ENCODE data around the gene CXCL16.

Gene CXCL16, protein sequence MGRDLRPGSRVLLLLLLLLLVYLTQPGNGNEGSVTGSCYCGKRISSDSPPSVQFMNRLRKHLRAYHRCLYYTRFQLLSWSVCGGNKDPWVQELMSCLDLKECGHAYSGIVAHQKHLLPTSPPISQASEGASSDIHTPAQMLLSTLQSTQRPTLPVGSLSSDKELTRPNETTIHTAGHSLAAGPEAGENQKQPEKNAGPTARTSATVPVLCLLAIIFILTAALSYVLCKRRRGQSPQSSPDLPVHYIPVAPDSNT

DNA sequence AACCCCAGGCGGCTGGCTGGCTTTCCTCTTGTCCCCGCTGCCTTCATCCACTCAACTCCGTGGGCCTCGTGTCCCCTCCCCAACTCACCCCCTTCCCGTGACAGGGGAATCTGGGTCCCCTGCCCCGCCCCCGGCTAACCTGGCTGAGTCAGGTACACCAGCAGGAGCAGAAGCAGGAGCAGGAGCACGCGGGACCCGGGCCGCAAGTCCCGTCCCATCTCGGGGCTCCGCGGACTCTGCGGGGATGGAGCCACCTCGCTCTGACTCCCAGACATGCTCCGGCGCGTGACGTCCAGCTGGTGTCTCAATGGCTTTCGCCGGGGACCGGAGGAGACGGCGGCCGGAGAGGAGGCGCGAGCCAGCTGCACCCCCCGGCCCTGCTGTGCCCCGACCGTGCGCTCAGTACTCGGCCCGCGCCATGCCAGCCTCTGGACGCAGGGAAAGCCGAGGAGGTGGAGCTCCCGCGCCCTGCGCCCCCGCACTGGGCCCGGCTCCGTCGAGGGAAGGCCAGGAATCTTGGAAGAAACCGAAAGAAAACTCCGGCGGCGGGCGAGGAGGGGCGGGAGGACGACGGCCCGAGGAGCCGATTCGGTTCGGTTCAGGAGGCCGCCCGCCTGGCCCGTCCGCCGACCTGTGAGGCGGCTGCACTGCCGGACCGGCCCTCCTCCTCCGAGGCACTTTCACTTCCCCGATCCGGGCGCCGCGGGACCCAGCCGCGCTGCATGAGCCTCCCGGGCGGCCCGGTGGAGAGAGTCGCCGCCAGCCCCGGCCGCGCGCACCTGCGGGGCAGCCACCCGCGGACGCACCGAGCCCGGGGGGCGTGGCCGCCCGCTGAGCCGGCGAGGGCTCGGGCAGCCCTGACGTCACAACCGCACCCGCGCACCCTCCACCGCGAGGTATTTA, at the start of gene CXCL16, which contains the start of gene ZMYND15:
Gene CXCL16, minus strand, starts transcription at position 807 of the 903 bp plus-strand sequence. Its CDS starts 589 bp downstream, at position 218.
Gene ZMYND15, plus strand, starts transcription at position 712 of the 903 bp plus-strand sequence. CDS start 716 bp downstream, outside the sequence.
- no peak for DNase-seq

DNA sequence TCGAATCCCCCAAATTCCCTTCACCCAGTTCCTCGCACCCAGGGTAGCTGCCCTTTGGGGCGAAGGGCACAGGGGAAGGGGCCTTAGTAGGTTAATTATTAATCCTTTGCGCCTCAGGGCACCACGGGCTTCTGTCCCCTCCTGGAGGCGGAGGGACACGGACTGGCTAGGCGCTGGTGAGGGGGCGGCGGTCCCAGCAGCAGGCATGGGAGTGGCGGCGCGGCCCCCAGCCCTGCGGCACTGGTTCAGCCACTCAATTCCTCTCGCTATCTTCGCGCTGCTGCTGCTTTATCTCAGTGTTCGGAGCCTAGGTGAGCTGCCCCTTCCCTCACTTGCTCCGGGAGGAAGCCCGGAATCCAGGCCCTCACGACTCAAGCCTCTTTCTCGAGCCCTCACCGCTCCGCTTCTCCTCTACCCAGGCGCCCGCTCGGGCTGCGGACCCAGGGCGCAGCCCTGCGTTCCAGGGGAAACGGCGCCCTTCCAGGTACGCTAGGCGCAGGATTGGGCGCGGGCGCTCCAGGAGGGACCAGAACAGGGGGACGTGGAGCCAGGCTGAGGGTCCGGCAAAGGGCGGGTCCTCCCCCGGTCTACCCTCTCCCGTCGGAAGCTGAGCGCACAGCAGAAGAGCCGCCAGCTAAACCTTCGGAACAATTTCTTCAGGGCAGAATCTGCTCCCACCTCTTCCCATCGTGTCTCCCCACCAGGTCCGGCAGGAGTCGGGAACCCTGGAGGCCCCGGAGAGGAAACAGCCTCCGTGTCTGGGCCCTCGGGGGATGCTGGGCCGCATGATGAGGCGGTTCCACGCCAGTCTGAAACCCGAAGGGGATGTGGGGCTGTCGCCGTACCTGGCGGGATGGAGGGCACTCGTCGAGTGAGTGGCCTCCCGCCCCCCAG, 49.3 kb upstream of the CXCL16 start, which contains the start of gene GLTPD2:
Gene GLTPD2, plus strand, starts transcription at position 158 of the 894 bp plus-strand sequence. Its CDS starts 48 bp downstream, at position 206.
- no peak for DNase-seq

DNA sequence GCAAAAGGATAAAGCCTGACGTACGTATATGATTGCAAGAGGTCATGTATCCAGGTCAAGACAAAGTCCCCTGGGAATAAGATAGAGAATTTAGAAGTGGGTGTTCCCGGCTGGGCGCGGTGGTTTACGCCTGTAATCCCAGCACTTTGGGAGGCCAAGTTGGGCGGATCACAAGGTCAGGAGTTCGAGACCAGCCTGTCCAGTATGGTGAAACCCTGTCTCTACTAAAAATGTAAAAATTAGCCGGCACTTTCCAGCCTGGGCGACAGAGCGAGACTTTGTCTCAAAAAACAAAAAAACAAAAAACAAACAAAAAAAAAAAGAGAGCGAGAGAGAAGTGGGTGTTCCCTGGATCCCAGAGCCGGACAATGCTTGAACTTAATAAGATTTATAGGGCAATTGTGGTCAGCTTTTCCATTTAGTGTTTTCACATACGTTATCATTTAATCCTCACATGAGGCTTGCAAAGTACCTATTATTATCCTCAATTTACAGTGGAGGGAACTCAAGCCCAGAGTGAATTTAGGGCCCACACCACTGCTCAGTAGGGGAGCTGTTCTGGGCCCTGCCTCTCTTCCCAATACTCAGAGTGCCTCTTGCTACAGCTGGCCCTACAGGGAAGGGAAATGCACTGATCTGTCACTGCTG, 48.6 kb upstream of the CXCL16 start:
- no peak for DNase-seq

DNA sequence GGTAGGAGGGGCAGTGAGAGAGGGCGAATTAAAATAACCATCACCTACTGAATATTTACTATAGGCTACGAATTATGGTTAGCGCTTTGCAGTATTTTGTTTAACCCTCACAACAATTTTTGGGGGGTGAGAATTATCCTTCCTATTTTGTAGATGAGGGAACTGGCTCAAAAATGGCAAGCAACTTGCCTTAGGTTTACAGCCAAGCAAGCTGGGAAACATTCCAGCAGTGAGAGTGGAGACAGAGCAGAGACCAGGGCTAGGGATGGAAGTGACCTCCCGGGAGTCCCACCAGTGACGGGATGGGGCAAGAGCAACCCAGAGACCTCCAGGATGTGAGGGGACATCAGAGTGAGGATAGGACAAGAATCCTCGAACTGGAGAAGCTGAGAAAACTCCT, 46.8 kb upstream of the CXCL16 start:
- DNase-seq: no peak

DNA sequence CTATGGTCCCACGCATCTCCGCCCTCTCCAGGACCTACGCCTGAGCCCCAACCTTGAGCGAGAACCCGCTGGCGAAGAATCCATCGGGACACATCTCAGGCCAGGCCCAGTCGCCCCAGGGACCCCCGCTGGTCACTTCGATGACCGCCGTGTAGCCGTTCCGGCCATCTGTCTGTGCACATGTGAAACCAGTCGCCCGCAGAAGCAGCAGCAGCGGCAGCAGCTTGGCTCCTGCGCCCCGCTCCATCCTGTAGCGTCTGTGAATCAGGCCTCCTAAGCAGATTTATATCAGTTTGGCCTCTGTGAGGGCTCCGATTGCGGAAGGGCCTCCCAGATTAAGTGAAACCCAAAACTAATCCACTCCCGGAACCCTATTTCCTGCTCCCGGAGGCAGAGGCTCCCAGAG, 46.4 kb upstream of the CXCL16 start, which contains the start of gene VMO1:
Gene VMO1, minus strand, starts transcription at position 259 of the 406 bp plus-strand sequence. Its CDS starts 12 bp downstream, at position 247.
- DNase-seq: no peak

DNA sequence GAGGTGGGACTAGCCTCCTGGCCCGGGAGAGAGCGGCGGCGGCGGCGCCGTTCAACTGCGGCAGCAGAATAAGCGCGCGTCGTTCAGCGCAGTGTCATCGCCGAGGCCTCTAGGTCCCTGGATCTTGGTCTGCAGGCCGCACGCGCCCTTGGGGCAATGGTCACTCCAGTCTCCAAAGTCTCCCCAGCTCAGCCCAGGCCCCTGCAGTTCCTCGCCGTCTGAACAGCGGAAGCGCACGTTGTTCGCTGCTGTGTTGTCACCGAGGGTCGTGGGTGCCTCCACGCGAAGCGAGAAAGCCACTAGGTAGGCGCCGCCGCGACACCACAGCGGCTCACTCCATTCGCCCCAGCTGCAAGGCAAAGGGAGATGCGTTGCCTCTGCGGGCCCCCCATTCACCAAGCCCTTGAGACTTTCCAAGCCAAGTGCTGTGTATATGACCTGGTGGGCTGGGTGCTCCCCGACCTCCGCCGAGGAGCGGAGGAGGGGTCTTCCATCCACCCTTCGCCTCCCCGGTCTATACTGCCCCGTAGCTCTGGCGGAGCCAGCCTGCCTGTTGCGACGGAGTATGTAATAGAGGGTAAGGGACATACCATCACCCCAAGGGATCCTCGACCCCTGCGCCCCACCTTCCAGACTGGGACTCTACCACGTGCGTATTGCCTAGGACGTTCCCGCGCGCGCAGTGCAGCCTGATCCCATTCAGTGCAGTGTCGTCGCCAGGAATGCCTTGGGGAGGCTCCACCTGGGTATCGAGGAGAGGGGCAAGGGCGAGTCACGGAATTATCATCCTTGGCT, 45.8 kb upstream of the CXCL16 start:
- no peak for DNase-seq

DNA sequence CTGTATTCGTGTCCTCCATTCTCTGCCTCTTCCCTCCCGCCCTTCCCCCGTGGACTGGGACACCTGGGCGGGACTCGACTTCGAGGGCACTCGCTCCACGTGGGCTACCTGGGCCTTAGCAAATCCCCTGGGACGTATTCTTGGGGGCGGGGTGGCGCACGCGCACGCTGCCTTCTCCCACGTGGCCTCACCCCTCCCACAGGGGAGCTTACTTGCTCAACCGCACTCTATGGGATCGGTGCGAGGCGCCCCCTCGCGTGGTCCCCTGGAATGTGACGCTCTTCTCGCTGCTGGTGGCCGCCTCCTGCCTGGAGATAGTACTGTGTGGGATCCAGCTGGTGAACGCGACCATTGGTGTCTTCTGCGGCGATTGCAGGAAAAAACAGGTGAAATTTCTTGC, 42.9 kb upstream of the CXCL16 start:
- no peak for DNase-seq

DNA sequence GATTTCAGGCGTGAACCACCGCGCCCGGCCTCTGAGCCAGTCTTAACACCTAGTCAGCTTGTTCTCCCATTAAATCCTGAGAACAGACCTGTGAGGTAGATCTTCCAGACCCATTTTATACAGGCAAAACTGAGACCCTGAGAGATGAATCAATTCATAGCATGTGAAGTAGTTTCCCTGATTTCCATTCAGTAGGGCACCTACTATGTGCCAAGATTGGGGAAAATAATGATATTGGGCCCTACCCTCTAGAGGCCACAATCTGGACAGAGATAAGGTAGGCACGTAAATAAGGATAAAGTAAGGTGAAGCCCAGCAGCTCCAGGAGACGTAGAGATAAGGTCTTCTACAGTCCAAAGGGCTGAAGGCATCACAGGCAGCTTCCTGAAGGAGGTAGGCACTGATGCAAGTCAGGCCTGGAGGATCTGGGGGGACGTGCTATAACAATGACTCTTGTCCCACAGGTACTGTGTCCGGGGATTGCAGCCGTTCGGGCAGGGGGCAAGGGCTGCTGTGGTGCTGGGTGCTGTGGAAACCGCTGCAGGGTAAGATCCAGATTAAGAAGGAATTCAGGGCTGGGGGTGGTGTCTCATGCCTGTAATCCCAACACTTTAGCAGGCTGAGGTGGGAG, 40.7 kb upstream of the CXCL16 start:
- DNase-seq: no peak

DNA sequence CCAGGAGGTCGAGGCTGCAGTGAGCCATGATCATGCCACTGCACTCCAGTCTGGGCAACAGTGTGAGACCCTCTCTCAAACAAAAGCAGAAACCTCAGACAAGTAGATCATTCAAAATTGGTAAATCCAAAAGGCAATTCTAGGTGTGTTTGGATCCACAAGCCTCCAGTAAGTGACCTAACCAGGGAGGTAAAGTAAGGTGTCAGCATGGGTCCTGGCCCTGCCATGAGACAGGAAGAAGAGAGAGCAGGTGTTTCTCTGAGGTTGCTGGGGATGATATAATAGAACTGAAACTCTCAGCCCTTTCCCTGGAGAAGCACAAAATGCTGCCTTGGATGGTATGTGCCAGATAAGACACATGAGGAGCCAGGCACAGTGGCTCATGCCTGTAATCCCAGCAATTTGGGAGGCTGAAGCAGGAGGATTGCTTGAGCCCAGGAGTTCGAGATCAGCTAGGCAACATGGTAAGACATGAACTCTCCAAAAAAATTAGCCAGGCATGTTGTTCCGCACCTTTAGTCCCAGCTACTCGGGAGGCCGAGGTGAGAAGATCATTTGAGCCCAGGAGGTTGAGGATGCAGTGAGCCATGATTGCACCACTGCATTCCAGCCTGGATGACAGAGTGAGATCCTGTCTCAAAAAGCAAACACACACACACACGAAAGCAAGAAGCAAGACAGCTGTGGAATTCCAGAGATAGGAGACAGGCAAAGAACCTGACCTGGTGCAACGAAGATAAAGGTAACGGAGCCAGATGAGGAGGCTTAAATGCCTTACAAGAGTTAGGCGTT, 38.4 kb upstream of the CXCL16 start:
- DNase-seq: no peak

DNA sequence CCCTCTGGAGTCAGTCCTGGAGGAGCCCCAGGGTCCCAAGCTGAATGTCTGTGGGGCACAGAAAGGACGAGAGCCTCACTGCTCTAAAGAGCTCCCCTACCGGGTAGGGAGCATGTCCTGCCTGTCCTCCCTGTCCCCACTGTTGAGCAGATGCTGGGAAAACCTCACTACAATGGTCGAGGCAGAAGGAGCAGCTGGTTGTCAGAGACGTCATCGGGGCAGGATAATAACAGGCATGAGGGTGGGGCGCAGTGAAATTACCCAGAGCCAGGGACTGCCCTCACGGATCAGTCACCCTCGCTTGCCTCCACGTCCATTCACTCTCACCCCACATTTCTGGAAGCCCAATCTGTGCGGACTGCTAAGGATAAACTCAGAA, 32.5 kb upstream of the CXCL16 start:
- no peak for DNase-seq

DNA sequence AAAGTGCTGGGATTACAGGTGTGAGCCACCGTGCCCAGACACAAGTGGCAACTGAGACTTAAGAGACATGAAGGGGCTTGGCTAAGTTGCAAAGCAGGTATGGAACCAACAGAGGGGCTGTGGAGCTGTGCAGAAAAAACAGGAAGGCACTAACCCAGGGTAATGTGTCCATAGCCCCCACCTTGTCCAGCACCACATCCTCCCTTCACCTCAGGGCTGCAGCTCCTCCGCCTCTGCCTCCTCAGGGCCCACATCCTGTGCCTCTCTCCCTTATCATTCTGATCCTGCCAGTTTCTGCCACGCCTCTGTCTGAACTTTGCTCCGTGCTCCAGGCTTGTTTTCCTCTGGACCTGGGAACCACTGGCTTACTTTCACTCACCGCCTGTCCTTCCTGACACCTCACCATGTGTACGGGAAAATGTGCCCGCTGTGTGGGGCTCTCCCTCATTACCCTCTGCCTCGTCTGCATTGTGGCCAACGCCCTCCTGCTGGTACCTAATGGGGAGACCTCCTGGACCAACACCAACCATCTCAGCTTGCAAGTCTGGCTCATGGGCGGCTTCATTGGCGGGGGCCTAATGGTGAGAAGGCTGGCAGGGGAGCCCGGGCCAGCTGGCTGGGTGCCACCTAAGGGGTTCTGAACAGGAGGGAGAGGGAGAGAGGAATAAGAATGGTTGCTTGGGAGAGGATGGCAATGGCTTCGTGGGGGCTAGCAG, 31.9 kb upstream of the CXCL16 start, which contains the start of gene TM4SF5:
Gene TM4SF5, plus strand, starts transcription at position 368 of the 716 bp plus-strand sequence. Its CDS starts 37 bp downstream, at position 405.
- no peak for DNase-seq

DNA sequence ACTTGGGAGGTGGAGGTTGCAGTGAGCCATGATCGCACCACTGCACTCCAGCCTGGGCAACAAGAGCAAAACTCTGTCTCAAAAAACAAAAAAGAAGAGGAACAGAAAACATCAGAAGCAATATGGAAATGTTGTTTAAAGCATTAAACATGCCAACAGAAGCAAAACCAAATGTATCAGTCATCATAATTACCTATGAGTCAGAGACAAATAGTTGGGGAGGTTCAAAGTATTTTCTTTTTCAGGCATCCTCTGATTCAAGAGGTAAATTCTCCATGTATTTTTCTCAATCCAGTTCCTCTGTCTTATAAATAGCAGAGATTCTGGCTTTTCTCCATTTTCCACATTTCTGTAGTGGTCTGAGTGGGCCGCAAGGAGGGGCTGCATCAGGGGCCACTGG, 29.9 kb upstream of the CXCL16 start:
- DNase-seq: no peak

DNA sequence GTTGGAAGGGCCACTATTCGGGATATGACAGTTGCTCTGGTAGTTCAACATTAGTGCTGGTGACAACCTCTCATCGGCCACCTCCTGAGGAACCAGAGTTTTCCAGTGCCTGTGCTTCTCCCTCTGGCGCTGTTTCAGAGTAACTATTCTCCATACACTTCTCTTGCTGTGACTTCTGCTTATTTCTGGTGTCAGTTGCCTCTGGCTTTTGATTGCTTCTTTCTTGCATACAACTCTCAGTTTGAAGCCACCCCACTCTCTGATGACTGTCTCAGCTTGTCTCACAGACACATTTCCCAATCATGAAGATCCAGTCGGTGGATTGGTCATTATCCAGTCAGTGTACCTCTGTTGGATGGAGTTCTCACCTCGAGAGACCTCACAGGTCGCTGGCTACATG, 28.6 kb upstream of the CXCL16 start:
- DNase-seq: no peak

DNA sequence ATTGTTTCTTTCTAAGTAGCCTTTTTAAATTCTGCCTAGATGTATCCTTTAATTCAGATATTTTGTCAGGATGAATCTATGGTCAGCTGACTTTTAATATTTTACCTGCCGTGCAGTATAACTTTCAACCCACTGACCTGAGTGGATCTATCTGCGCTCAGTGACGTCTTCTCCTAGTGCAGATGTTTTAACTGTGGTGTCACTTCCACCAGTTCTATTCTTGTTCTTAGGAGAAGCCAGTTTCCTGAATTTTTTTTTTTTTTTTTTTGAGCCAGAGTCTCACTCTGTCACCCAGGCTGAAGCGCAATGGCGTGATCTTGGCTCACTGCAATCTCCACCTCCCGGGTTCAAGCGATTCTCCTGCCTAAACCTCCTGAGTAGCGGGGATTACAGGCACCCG, 27.0 kb upstream of the CXCL16 start:
- DNase-seq: no peak

DNA sequence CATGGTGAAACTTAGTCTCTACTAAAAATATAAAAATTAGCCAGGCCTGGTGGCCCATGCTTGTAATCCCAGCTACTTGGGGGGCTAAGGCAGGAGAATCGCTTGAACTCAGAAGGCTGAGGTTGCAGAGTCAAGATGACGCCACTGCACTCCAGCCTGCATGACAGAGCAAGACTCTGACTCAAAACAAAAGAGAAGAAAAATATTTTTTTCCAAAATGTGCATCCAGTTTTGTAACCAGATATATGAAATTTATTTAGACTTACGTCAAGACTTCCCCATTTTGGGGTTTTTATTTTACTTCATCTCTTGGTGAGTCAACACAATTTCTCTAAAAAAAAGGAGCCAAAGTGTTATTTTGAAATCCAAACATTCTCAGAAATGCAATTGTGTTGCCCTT, 26.5 kb upstream of the CXCL16 start:
- no peak for DNase-seq

DNA sequence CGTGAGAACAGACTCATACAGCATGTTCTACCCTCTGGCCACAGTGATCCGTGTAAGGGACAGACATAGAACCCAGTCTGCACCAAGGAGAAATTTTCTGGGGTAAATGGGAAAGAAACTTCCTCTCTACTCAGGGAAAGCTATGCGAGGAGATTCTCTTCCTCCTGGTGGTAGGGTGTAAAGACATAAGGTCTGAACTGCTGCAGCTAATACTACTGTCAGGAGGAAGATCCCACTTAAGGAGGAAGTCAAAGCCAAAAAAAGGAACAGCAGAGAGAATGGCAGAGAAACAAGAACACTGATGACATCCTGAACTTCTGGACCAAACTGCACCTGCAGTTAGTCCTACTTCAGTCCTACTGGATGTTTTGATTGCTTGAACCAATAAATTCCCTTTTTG, 24.9 kb upstream of the CXCL16 start:
- DNase-seq: no peak

DNA sequence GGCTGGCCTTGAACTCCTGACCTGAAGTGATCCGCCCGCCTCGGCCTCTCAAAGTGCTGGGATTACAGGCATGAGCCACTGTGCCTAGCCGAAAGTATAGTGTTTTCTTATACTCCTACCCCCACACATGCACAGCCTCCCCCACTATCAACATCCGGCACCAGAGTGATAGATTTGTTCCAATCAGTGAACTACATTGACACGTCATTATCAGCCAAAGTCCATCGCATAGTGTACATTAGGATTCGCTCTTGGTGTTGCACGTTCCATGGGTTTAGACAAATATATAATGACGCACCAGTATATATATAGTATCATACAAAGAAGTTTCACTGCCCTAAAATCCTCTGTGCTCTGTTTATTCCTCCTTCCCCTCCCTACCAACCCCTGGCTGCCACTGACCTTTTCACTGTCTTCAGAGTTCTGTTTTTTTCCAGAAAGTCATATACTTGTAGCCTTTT, 20.1 kb upstream of the CXCL16 start:
- DNase-seq: no peak

DNA sequence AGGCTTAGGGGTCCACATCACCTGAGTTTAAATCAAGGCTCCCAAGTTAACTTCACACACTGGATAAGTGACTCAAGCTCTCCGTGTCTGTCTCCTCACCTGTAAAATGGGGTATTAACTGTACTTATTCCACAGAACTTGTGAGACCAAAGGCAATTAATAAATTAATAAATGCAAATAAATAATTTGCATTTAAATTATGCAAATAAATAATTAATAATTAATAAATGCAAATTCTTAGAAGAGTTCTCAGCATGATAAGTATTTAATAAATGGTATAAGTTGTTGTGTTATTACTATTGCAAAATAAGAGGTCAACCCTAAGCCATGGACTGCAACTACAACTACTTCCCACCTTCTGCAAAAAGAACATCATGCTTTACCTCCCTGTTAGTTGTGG, 13.7 kb upstream of the CXCL16 start:
- DNase-seq: no peak

DNA sequence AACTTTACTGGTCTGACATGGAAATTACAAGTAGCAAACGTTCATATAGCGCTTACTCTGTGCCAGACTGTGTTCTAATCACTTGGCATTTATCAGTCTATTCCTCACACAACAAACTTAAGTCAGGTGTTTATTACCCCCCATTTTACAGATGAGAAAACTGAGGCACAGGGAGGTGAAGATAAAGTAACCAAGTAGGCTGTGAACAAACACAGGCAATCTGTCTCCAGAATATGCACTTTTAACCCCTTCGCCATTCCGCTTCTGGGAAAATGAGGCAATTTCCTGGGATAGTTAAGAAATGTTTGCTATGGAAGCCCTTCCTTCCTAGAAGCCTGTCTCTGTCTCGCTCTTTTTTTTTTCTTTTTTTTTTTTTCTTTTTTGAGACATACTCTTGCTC, 12.2 kb upstream of the CXCL16 start:
- no peak for DNase-seq
